ENCODE data around the gene SGCD.

SGCD gene

GRCh38 chr5:156522651-156523529 is 195.9 kb downstream of the SGCD start:
- no peak for DNase-seq

GRCh38 chr5:156523607-156524006 is 196.6 kb downstream of the SGCD start:
- DNase-seq: no peak

- no peak for DNase-seq
These were observed 199.3 kb downstream of the SGCD start for GRCh38 chr5:156526081-156526925.

GRCh38 chr5:156527611-156528010 is 200.6 kb downstream of the SGCD start:
- DNase-seq: no peak

- no peak for DNase-seq
These were observed 201.7 kb downstream of the SGCD start for GRCh38 chr5:156528673-156529072.

- DNase-seq: no peak
These were observed 202.9 kb downstream of the SGCD start for GRCh38 chr5:156529892-156530291.

GRCh38 chr5:156531199-156531598 is 204.2 kb downstream of the SGCD start:
- DNase-seq: no peak

GRCh38 chr5:156532921-156533320 is 206.0 kb downstream of the SGCD start:
- DNase-seq: no peak

- DNase-seq: no peak
These were observed 207.1 kb downstream of the SGCD start for GRCh38 chr5:156534085-156534484.

- no peak for DNase-seq
These were observed 208.0 kb downstream of the SGCD start for GRCh38 chr5:156534906-156535485.

- no peak for DNase-seq
These were observed 213.5 kb downstream of the SGCD start for GRCh38 chr5:156540491-156540890.

GRCh38 chr5:156541582-156541981 is 214.6 kb downstream of the SGCD start:
- no peak for DNase-seq

- DNase-seq: no peak
These were observed 216.6 kb downstream of the SGCD start for GRCh38 chr5:156543348-156544145.

- no peak for DNase-seq
These were observed 225.9 kb downstream of the SGCD start for GRCh38 chr5:156552855-156553358.

GRCh38 chr5:156556666-156557406 is 229.9 kb downstream of the SGCD start:
- no peak for DNase-seq

- DNase-seq: no peak
These were observed 233.0 kb downstream of the SGCD start for GRCh38 chr5:156560002-156560401.

- no peak for DNase-seq
These were observed 234.7 kb downstream of the SGCD start for GRCh38 chr5:156561651-156562050.

GRCh38 chr5:156570615-156571014 is 243.7 kb downstream of the SGCD start:
- DNase-seq: no peak

GRCh38 chr5:156581725-156582124 is 254.8 kb downstream of the SGCD start:
- no peak for DNase-seq

GRCh38 chr5:156582193-156582598 is 255.2 kb downstream of the SGCD start:
- no peak for DNase-seq

GRCh38 chr5:156584871-156585270 is 257.9 kb downstream of the SGCD start:
- DNase-seq: no peak

- DNase-seq: no peak
These were observed 259.0 kb downstream of the SGCD start for GRCh38 chr5:156585999-156586398.

Measured in activated CD8-positive, alpha-beta memory T cell treated with anti-CD3 and anti-CD28 coated beads, Interleukin-2, amount 50 U/mL, for 4 hours (primary cell).